Measurements from ENCODE around the gene CTPS1. TPM values are rescaled to one million over a fixed set of nuclear protein-coding genes. Genes with fewer than 3 reads are reported as not detected.

Gene CTPS1, protein sequence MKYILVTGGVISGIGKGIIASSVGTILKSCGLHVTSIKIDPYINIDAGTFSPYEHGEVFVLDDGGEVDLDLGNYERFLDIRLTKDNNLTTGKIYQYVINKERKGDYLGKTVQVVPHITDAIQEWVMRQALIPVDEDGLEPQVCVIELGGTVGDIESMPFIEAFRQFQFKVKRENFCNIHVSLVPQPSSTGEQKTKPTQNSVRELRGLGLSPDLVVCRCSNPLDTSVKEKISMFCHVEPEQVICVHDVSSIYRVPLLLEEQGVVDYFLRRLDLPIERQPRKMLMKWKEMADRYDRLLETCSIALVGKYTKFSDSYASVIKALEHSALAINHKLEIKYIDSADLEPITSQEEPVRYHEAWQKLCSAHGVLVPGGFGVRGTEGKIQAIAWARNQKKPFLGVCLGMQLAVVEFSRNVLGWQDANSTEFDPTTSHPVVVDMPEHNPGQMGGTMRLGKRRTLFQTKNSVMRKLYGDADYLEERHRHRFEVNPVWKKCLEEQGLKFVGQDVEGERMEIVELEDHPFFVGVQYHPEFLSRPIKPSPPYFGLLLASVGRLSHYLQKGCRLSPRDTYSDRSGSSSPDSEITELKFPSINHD
- total RNA-seq (18.7 and 25.2 TPM in 2 replicates), polyA plus RNA-seq (26.0 and 38.0 TPM in 2 replicates)

GRCh38 chr1:40979241-40980067 is at the start of gene CTPS1:
Gene CTPS1 (plus strand): TSS chr1:40979696. CDS start chr1:40983291, 3,595 bp downstream.
- Histone ChIP-seq H3K4me3 (peak within 1 kb of the TSS; percentile 51), H3K27ac (peak within 1 kb of the TSS; percentile 94), H3K27me3 (no peaks in the 10 kb centered on the region), H3K9me3 (ENCODE audit: low read depth) (no peaks in the 10 kb centered on the region), H3K36me3 (peaks cover 3% of the 10 kb centered on the region), H3K4me1 (ENCODE audit: low read depth) (peaks cover 10% of the 10 kb centered on the region)
- peak; percentile 95 to 96 for DNase-seq (ENCODE audit: low read depth in 1 of 2, low spot score in 1 of 2)
- TF ChIP-seq, protein P1, sequence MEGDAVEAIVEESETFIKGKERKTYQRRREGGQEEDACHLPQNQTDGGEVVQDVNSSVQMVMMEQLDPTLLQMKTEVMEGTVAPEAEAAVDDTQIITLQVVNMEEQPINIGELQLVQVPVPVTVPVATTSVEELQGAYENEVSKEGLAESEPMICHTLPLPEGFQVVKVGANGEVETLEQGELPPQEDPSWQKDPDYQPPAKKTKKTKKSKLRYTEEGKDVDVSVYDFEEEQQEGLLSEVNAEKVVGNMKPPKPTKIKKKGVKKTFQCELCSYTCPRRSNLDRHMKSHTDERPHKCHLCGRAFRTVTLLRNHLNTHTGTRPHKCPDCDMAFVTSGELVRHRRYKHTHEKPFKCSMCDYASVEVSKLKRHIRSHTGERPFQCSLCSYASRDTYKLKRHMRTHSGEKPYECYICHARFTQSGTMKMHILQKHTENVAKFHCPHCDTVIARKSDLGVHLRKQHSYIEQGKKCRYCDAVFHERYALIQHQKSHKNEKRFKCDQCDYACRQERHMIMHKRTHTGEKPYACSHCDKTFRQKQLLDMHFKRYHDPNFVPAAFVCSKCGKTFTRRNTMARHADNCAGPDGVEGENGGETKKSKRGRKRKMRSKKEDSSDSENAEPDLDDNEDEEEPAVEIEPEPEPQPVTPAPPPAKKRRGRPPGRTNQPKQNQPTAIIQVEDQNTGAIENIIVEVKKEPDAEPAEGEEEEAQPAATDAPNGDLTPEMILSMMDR (IDR thresholded peaks at IDR 0.05; ENCODE audit: low read depth, low read length), result peak; percentile 28

- H3K9me3 ChIP-seq (ENCODE audit: low read depth), result no peaks in the 10 kb centered on the region
- DNase-seq (ENCODE audit: low read depth in 1 of 2, low spot score in 1 of 2), result no peak
- TF ChIP-seq, protein P1 (IDR thresholded peaks at IDR 0.05; ENCODE audit: low read depth, low read length), result no peak
- no peaks in the 10 kb centered on the region for H3K36me3 ChIP-seq
- no peak overlapping the region for H3K4me3 ChIP-seq
- no peaks in the 10 kb centered on the region for H3K27me3 ChIP-seq
- H3K27ac ChIP-seq, result no peak overlapping the region
- H3K4me1 ChIP-seq (ENCODE audit: low read depth), result no peaks in the 10 kb centered on the region
Measured at GRCh38 chr1:40930174-40930964, 49.1 kb upstream of the CTPS1 start.

DNA sequence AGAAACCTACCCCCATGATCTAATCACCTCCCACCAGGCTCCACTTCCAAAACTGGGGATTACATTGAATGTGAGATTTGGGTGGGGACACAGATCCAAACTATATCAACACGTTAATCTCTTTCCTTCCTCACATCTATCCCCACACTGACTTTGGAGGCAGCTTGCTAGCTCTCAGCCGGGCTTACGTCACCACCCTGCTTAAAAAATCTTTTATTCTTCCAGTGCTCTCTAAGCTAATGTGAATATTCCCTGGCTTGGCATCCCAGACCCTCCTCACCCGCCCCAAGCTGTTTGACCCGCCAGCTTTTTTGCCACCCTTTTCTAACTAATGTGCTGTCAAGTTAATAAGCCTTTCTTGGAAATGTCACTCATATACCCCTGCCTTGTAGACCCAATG is 47.9 kb upstream of the CTPS1 start:
- no peak overlapping the region for H3K27ac ChIP-seq
- H3K9me3 ChIP-seq (ENCODE audit: low read depth), result no peaks in the 10 kb centered on the region
- H3K4me3 ChIP-seq, result no peak overlapping the region
- H3K27me3 ChIP-seq, result no peaks in the 10 kb centered on the region
- no peaks in the 10 kb centered on the region for H3K4me1 ChIP-seq (ENCODE audit: low read depth)
- no peaks in the 10 kb centered on the region for H3K36me3 ChIP-seq
- TF ChIP-seq, protein P1 (IDR thresholded peaks at IDR 0.05; ENCODE audit: low read depth, low read length), result no peak
- no peak for DNase-seq (ENCODE audit: low read depth in 1 of 2, low spot score in 1 of 2)

DNA sequence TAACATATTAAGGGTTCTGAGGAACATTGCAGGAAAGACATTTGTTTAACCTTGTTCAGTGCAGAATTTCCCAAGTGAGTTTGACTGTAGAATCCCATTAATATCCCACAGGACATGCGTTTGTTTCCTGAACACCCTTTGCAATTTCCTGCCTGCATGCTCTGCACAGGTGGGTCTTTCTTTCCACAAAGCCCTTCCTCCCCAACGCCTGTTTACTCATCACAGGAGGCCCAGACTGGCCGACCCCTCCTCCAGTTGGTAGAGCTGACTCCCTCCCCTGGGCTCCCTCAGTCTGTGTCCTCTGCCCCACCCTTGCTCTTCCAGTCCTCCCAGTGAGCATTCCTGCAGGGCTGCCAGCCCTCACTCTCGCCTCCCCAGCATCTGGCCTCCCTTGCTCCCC is 47.5 kb upstream of the CTPS1 start:
- Histone ChIP-seq H3K9me3 (ENCODE audit: low read depth) (no peaks in the 10 kb centered on the region), H3K27me3 (no peaks in the 10 kb centered on the region), H3K27ac (no peak overlapping the region), H3K36me3 (no peaks in the 10 kb centered on the region), H3K4me1 (ENCODE audit: low read depth) (no peaks in the 10 kb centered on the region), H3K4me3 (no peak overlapping the region)
- TF ChIP-seq, protein P1 (IDR thresholded peaks at IDR 0.05; ENCODE audit: low read depth, low read length), result no peak
- DNase-seq (ENCODE audit: low read depth in 1 of 2, low spot score in 1 of 2), result no peak

DNA sequence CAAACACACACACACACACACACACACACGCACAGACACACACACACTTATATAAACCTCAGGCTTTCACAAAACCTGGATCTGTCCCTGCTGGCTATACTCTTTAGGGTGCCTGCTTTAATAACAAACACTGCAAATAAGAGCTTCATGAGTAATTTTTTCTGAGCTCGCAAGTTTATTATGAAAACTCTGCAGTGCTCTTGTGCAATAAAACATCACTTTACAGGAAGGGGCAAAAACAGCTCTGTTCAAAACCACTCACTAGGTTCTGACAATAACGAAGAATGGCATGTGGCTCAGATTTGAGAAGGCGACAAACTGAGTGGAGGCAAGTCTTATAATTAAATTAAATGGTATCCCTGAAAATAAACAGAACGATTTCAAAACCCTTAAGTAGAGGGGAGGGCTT is 42.6 kb upstream of the CTPS1 start:
- no peak overlapping the region for H3K4me3 ChIP-seq
- no peaks in the 10 kb centered on the region for H3K36me3 ChIP-seq
- TF ChIP-seq, protein P1 (IDR thresholded peaks at IDR 0.05; ENCODE audit: low read depth, low read length), result no peak
- no peaks in the 10 kb centered on the region for H3K27me3 ChIP-seq
- no peaks in the 10 kb centered on the region for H3K9me3 ChIP-seq (ENCODE audit: low read depth)
- DNase-seq (ENCODE audit: low read depth in 1 of 2, low spot score in 1 of 2), result peak in 1 of 2 donors; percentile 63
- H3K27ac ChIP-seq, result no peak overlapping the region
- H3K4me1 ChIP-seq (ENCODE audit: low read depth), result no peaks in the 10 kb centered on the region

Measured in cardiac muscle cell (in vitro differentiated cells and primary cell).